ENCODE data around the gene PDE3A.

- TF ChIP-seq POLR2A (IDR thresholded peaks at IDR 0.05; ENCODE audit: borderline replicate concordance, extremely low read depth, insufficient read depth, insufficient read length), result no peak
- TF ChIP-seq RAD21 (IDR thresholded peaks at IDR 0.05; ENCODE audit: low read depth), result no peak
- no peak for TF ChIP-seq MAX (IDR thresholded peaks at IDR 0.05)
- TF ChIP-seq POLR2AphosphoS5 (IDR thresholded peaks at IDR 0.05; ENCODE audit: low read depth, low read length), result no peak
- TF ChIP-seq REST (IDR thresholded peaks at IDR 0.05; ENCODE audit: low read depth), result no peak
- no peak for TF ChIP-seq CEBPB (IDR thresholded peaks at IDR 0.05; ENCODE audit: low read depth)
- no peak for TF ChIP-seq SRF (IDR thresholded peaks at IDR 0.05; ENCODE audit: low read depth)
- TF ChIP-seq CTCF (IDR thresholded peaks at IDR 0.05 in 2 of 3, conservative IDR thresholded peaks at IDR 0.05 in 1 of 3; ENCODE audit: borderline replicate concordance in 1 of 3, insufficient read depth in 1 of 3, low read depth in 2 of 3, low read length in 2 of 3), result no peak
- TF ChIP-seq SP1 (IDR thresholded peaks at IDR 0.05; ENCODE audit: low read depth), result no peak
- TF ChIP-seq FOSL1 (IDR thresholded peaks at IDR 0.05; ENCODE audit: low read depth), result no peak
- TF ChIP-seq SIN3A (IDR thresholded peaks at IDR 0.05; ENCODE audit: low read depth), result no peak
Observed at GRCh38 chr12:20514598-20514997, 146.3 kb downstream of the PDE3A start.

All from HCT116 (cell line).